HCT116 (cell line): ENCODE measurements around the gene B4GALNT3. TPM values are rescaled to one million over a fixed set of nuclear protein-coding genes. Genes with fewer than 3 reads are reported as not detected.

Experiments used
- ATAC-seq: fragments of 200-7000 bp; cut with Tn5 transposase; 2 replicates; pipeline ENCODE4 v1.9.1; 2020; ENCODE audit warnings: mild to moderate bottlenecking, moderate library complexity
- BruUV-seq: library from RNA; stranded (reverse); fragments of 400-500 nt; replicated peaks from 2 replicates; lab custom pipeline; 2021; lab: Mats Ljungman, UMichigan
- CTCF ChIA-PET: fragments of 300-600 bp; sonication (Branson Sonifier 250); formaldehyde crosslinking; loops from one replicate; lab custom pipeline; 2021; ENCODE audit warnings: antibody characterized with exemption; lab: Charles Lee
- POLR2A ChIA-PET: fragments of 300-600, 350-600 bp; sonication (Branson Sonifier 250); formaldehyde crosslinking; loops from one replicate; lab custom pipeline; 2021; ENCODE audit warnings: antibody characterized with exemption; lab: Charles Lee
- RAD21 ChIA-PET, 2 experiments: fragments of 300-600 bp; sonication (Branson Sonifier 250); formaldehyde crosslinking; loops; one replicate each; lab custom pipeline; 2023; ENCODE audit warnings: low total read pairs in 2 of 2; ENCODE audit not compliant: uncharacterized antibody in 2 of 2, unreplicated experiment in 2 of 2, low non-redundant PET in 1 of 2; lab: Charles Lee
- DNase-seq: peaks from one replicate; pipeline ENCODE4 v3.0.0-alpha.2; 2010; ENCODE audit warnings: low read depth, low spot score
- H2AFZ ChIP-seq: fragments of 200-600 bp; shearing (Covaris generic), sonication (generic); 2 replicates; pipeline ENCODE4 v1.6.1; 2017; ENCODE audit warnings: low read depth, mixed run types, mixed read lengths, antibody characterized with exemption, low read length; ENCODE audit not compliant: poor library complexity, severe bottlenecking
- H3K27ac ChIP-seq: 2 replicates; pipeline ENCODE4 v1.5.1; 2012; ENCODE audit warnings: low read depth, low read length
- H3K27me3 ChIP-seq: fragments of 200-600 bp; sonication (generic); 2 replicates; pipeline ENCODE4 v1.6.1; 2016; ENCODE audit warnings: mixed run types, low read length, mixed read lengths; ENCODE audit not compliant: insufficient read depth
- H3K36me3 ChIP-seq, 2 experiments: fragments of 200-500 bp in 1 of 2; fragments of 200-600 bp in 1 of 2; sonication (Bioruptor generic) in 1 of 2; sonication (generic) in 1 of 2; 2 replicates each; pipeline versions ENCODE4 v1.5.1 to v1.6.1; 2014 to 2016; ENCODE audit warnings: low read length in 2 of 2, inconsistent platforms in 1 of 2, mixed read lengths in 1 of 2, mixed run types in 1 of 2; ENCODE audit not compliant: insufficient read depth in 2 of 2, control insufficient read depth in 1 of 2
- H3K4me1 ChIP-seq, 2 experiments: fragments of 200-600 bp in 1 of 2; sonication (generic) in 1 of 2; 2 replicates each; pipeline versions ENCODE4 v1.5.1 to v1.6.1; 2012 to 2017; ENCODE audit warnings: low read length in 2 of 2, inconsistent platforms in 1 of 2, mild to moderate bottlenecking in 1 of 2, mixed read lengths in 1 of 2, mixed run types in 1 of 2, moderate library complexity in 1 of 2; ENCODE audit not compliant: insufficient read depth in 2 of 2, control insufficient read depth in 1 of 2
- H3K4me2 ChIP-seq: fragments of 200-600 bp; sonication (generic); 2 replicates; pipeline ENCODE4 v1.6.1; 2017; ENCODE audit warnings: mixed run types, low read length, mixed read lengths
- H3K4me3 ChIP-seq, 2 experiments: fragments of 200-600 bp in 1 of 2; sonication (generic) in 1 of 2; replicated peaks in 1 of 2; 2 replicates each; pipeline ENCODE4 v1.5.1; 2011 to 2016; ENCODE audit warnings: low read length in 2 of 2, control low read depth in 1 of 2, low read depth in 1 of 2, mild to moderate bottlenecking in 1 of 2, mixed read lengths in 1 of 2, mixed run types in 1 of 2
- H3K79me2 ChIP-seq: fragments of 200-600 bp; sonication (generic); 2 replicates; pipeline ENCODE4 v1.6.1; 2017; ENCODE audit warnings: mild to moderate bottlenecking, mixed run types, low read length, moderate library complexity, mixed read lengths; ENCODE audit not compliant: insufficient read depth
- H3K9ac ChIP-seq: fragments of 200-600 bp; sonication (generic); 2 replicates; pipeline ENCODE4 v1.6.1; 2016; ENCODE audit warnings: low read length, mixed read lengths
- H3K9me2 ChIP-seq: fragments of 200-600 bp; sonication (generic), shearing (Covaris generic); 2 replicates; pipeline ENCODE4 v1.6.1; 2017; ENCODE audit warnings: mixed run types, mild to moderate bottlenecking, moderate library complexity; ENCODE audit not compliant: insufficient read depth
- H3K9me3 ChIP-seq, 2 experiments: fragments of 200-500 bp in 1 of 2; fragments of 200-600 bp in 1 of 2; sonication (Bioruptor generic) in 1 of 2; sonication (generic) in 1 of 2; 2 replicates each; pipeline ENCODE4 v1.6.1; 2014 to 2017; ENCODE audit warnings: low read length in 2 of 2, mixed read lengths in 2 of 2, inconsistent platforms in 1 of 2, low read depth in 1 of 2, mild to moderate bottlenecking in 1 of 2, mixed run types in 1 of 2, moderate library complexity in 1 of 2; ENCODE audit not compliant: control insufficient read depth in 1 of 2, insufficient read depth in 1 of 2
- H4K20me1 ChIP-seq: fragments of 200-600 bp; sonication (generic), shearing (Covaris generic); 2 replicates; pipeline ENCODE4 v1.6.1; 2017; ENCODE audit warnings: mixed run types, mild to moderate bottlenecking, moderate library complexity; ENCODE audit not compliant: insufficient read depth
- CEBPB ChIP-seq: IDR thresholded peaks from 2 replicates; pipeline ENCODE4 v1.6.1; 2012; ENCODE audit warnings: low read depth
- EGR1 ChIP-seq: IDR thresholded peaks from 2 replicates; pipeline ENCODE4 v1.6.1; 2012; ENCODE audit warnings: low read depth
- SIN3A ChIP-seq: IDR thresholded peaks from 2 replicates; pipeline ENCODE4 v1.6.1; 2012; ENCODE audit warnings: low read depth
- intact Hi-C: fragments of 100-400 bp; cut with micrococcal nuclease; formaldehyde crosslinking; loops from 2 replicates; pipeline ENCODE4 v1.10.0; 2022
- total RNA-seq: library from RNA; stranded (reverse); gene quantifications from one replicate; pipeline ENCODE4 v1.2.1, GENCODE V29; 2021; ENCODE audit not compliant: unreplicated experiment
- TF ChIP-seq, protein P1 (sequence below): IDR thresholded peaks from 2 replicates; pipeline ENCODE4 v1.6.1; 2011; ENCODE audit warnings: mild to moderate bottlenecking, low read length, moderate library complexity; ENCODE audit not compliant: insufficient replicate concordance; ENCODE audit errors: extremely low read depth
- TF ChIP-seq, protein P2 (sequence below): IDR thresholded peaks from 2 replicates; pipeline ENCODE4 v1.6.1; 2012; ENCODE audit warnings: low read depth

B4GALNT3 gene
- total RNA-seq, 1 experiment from 2014 or later, result 18.2 TPM

DNA sequence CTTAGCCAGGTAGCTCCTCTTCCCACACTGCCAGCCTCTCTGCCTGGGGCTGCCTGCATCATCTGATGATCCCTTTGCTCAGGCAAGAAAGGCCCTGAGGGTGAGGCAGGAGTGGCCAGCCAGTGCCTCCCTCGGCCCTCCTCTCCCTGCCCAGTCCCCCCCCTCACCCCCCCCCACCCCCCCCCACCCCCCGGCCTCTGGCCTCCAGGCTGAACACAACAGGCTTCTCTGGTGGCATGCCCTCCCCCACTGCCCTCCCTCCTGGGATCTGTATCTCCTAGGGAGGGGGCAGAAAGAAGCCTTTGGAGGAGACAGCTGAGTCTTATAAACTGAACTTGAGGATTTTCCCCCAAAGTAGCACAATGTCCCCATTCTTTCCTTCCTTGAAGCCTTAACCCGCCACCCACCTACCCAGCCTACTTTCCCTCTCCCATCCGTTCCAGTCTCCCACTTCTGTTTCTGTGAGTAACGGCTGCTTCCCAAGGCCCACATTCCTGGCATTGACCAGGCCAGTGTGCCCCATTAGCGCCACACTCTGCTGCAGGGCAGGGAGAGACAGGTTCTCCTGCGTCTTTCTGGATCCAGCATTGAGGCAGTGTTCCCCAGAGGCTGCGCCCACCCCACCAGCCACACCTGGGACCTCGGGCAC is 82.1 kb downstream of the B4GALNT3 start (continued):
- TF ChIP-seq, protein P1, sequence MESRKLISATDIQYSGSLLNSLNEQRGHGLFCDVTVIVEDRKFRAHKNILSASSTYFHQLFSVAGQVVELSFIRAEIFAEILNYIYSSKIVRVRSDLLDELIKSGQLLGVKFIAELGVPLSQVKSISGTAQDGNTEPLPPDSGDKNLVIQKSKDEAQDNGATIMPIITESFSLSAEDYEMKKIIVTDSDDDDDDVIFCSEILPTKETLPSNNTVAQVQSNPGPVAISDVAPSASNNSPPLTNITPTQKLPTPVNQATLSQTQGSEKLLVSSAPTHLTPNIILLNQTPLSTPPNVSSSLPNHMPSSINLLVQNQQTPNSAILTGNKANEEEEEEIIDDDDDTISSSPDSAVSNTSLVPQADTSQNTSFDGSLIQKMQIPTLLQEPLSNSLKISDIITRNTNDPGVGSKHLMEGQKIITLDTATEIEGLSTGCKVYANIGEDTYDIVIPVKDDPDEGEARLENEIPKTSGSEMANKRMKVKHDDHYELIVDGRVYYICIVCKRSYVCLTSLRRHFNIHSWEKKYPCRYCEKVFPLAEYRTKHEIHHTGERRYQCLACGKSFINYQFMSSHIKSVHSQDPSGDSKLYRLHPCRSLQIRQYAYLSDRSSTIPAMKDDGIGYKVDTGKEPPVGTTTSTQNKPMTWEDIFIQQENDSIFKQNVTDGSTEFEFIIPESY, result no peak
- no peak for TF ChIP-seq CEBPB
- TF ChIP-seq, protein P2, sequence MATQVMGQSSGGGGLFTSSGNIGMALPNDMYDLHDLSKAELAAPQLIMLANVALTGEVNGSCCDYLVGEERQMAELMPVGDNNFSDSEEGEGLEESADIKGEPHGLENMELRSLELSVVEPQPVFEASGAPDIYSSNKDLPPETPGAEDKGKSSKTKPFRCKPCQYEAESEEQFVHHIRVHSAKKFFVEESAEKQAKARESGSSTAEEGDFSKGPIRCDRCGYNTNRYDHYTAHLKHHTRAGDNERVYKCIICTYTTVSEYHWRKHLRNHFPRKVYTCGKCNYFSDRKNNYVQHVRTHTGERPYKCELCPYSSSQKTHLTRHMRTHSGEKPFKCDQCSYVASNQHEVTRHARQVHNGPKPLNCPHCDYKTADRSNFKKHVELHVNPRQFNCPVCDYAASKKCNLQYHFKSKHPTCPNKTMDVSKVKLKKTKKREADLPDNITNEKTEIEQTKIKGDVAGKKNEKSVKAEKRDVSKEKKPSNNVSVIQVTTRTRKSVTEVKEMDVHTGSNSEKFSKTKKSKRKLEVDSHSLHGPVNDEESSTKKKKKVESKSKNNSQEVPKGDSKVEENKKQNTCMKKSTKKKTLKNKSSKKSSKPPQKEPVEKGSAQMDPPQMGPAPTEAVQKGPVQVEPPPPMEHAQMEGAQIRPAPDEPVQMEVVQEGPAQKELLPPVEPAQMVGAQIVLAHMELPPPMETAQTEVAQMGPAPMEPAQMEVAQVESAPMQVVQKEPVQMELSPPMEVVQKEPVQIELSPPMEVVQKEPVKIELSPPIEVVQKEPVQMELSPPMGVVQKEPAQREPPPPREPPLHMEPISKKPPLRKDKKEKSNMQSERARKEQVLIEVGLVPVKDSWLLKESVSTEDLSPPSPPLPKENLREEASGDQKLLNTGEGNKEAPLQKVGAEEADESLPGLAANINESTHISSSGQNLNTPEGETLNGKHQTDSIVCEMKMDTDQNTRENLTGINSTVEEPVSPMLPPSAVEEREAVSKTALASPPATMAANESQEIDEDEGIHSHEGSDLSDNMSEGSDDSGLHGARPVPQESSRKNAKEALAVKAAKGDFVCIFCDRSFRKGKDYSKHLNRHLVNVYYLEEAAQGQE, result no peak

DNA sequence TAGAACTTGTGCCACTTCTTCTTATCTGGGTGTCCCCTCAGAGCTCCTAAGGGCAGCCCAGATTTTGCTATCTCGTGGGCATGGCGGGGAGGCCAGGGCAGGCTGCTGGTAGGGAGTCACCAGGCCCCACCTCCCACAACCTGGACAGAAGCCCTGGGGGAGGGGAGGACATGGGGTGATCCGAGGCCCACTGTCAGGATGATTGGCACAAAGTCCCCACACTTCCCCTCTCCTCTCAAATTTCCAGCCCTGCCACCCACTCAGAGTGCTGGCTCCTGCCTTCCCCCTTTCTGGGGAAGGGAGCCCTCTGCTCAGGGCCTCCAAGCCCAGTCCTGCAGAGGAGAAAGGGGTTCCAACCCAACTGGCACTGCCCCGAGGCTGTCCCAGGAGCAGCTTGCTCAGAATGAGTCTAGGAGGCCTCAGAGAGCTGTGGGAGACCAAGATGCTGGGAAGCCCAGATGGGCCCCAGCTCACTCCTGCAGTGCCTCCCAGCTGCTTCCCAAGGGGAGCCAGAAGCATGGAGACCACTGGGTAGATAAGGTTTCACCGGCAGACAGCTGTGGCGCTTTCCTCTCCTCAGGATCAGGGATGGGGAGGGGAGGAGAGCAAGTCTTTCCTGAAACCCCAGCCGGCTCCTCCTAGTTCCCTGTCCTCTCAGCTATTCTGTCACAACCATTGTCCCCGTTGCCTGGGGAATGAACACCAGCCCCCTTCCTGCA is 82.8 kb downstream of the B4GALNT3 start:
- no peaks in the 10 kb centered on the region for H3K36me3 ChIP-seq
- no peak for DNase-seq
- H4K20me1 ChIP-seq, result no peaks in the 10 kb centered on the region
- no peak for TF ChIP-seq EGR1
- TF ChIP-seq SIN3A, result no peak
- intact Hi-C loops, result no loop called here
- H3K9me3 ChIP-seq, result no peaks in the 10 kb centered on the region
- H3K27ac ChIP-seq, result no peak overlapping the region
- no peaks in the 10 kb centered on the region for H3K79me2 ChIP-seq
- peaks cover 17 to 24% of the 10 kb centered on the region in 2 experiments for H3K4me1 ChIP-seq
- no TSS peak for BruUV-seq
- no peak overlapping the region for H2AFZ ChIP-seq
- no peak overlapping the region for H3K4me2 ChIP-seq
- CTCF ChIA-PET, result no interaction called here
- no peak overlapping the region for H3K9ac ChIP-seq
- H3K9me2 ChIP-seq, result no peaks in the 10 kb centered on the region
- RAD21 ChIA-PET, result no interaction called here
- no peak overlapping the region for H3K4me3 ChIP-seq
- ATAC-seq, result no peak
- no peaks in the 10 kb centered on the region for H3K27me3 ChIP-seq
- POLR2A ChIA-PET, result no interaction called here
